HL-60 (cell line): ENCODE measurements around the gene CCM2.

Experiments
- DNase-seq, 2 experiments: peaks; one replicate each; pipeline ENCODE4 v3.0.0-alpha.2; 2010 to 2020; ENCODE audit warnings: low read depth in 1 of 2, low spot score in 1 of 2
- H3K27ac ChIP-seq: fragments of 250-450 bp; sonication (Bioruptor Pico); replicated peaks from 2 replicates; pipeline ENCODE4 v1.5.1; 2020; ENCODE audit warnings: mild to moderate bottlenecking, moderate library complexity
- H3K27me3 ChIP-seq: fragments of 250-450 bp; sonication (Bioruptor Pico); 2 replicates; pipeline ENCODE4 v1.5.1; 2021; ENCODE audit warnings: mild to moderate bottlenecking, moderate library complexity; ENCODE audit not compliant: insufficient read depth, poor library complexity, severe bottlenecking
- H3K4me3 ChIP-seq: replicated peaks from 2 replicates; pipeline ENCODE4 v1.5.1; 2011; ENCODE audit warnings: mild to moderate bottlenecking, control low read depth, low read length; ENCODE audit not compliant: insufficient read depth
- GABPA ChIP-seq: IDR thresholded peaks from 2 replicates; pipeline ENCODE4 v1.6.1; 2012; ENCODE audit warnings: low read depth
- POLR2AphosphoS5 ChIP-seq: IDR thresholded peaks from 2 replicates; pipeline ENCODE4 v1.6.1; 2012; ENCODE audit warnings: low read depth
- SPI1 ChIP-seq: IDR thresholded peaks from 2 replicates; pipeline ENCODE4 v1.6.1; 2012; ENCODE audit warnings: low read depth, mild to moderate bottlenecking, borderline replicate concordance
- TF ChIP-seq, protein P1 (sequence below): IDR thresholded peaks from one replicate; pipeline ENCODE4 v1.5.1; 2011; ENCODE audit warnings: low read length, control low read depth, inconsistent platforms; ENCODE audit not compliant: insufficient read depth
- TF ChIP-seq, protein P2 (sequence below): IDR thresholded peaks from 2 replicates; pipeline ENCODE4 v1.6.1; 2012; ENCODE audit warnings: low read depth; ENCODE audit not compliant: insufficient replicate concordance

CCM2 gene

DNA sequence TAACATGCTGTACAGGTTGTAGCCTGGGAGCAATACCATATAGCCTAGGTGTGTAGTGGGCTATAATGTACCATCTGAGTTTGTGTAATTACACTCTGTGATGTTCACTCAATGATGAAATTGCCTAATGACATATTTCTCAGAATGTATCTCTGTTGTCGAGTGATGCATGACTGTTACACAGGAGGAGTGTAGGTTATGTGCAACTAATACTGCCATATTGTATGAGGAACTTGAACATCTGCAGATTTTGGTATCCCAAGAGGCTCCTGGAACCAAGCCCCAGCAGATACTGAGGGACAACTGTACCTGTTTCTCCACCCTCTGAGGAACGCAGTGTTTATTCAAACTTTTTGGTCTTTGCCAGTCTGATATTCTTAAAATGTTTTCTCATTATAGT lies 50.2 kb downstream of the CCM2 start:
- no peak overlapping the region for H3K27ac ChIP-seq
- TF ChIP-seq GABPA = no peak
- no peak for TF ChIP-seq POLR2AphosphoS5
- TF ChIP-seq, protein P1, sequence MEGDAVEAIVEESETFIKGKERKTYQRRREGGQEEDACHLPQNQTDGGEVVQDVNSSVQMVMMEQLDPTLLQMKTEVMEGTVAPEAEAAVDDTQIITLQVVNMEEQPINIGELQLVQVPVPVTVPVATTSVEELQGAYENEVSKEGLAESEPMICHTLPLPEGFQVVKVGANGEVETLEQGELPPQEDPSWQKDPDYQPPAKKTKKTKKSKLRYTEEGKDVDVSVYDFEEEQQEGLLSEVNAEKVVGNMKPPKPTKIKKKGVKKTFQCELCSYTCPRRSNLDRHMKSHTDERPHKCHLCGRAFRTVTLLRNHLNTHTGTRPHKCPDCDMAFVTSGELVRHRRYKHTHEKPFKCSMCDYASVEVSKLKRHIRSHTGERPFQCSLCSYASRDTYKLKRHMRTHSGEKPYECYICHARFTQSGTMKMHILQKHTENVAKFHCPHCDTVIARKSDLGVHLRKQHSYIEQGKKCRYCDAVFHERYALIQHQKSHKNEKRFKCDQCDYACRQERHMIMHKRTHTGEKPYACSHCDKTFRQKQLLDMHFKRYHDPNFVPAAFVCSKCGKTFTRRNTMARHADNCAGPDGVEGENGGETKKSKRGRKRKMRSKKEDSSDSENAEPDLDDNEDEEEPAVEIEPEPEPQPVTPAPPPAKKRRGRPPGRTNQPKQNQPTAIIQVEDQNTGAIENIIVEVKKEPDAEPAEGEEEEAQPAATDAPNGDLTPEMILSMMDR = no peak
- TF ChIP-seq, protein P2, sequence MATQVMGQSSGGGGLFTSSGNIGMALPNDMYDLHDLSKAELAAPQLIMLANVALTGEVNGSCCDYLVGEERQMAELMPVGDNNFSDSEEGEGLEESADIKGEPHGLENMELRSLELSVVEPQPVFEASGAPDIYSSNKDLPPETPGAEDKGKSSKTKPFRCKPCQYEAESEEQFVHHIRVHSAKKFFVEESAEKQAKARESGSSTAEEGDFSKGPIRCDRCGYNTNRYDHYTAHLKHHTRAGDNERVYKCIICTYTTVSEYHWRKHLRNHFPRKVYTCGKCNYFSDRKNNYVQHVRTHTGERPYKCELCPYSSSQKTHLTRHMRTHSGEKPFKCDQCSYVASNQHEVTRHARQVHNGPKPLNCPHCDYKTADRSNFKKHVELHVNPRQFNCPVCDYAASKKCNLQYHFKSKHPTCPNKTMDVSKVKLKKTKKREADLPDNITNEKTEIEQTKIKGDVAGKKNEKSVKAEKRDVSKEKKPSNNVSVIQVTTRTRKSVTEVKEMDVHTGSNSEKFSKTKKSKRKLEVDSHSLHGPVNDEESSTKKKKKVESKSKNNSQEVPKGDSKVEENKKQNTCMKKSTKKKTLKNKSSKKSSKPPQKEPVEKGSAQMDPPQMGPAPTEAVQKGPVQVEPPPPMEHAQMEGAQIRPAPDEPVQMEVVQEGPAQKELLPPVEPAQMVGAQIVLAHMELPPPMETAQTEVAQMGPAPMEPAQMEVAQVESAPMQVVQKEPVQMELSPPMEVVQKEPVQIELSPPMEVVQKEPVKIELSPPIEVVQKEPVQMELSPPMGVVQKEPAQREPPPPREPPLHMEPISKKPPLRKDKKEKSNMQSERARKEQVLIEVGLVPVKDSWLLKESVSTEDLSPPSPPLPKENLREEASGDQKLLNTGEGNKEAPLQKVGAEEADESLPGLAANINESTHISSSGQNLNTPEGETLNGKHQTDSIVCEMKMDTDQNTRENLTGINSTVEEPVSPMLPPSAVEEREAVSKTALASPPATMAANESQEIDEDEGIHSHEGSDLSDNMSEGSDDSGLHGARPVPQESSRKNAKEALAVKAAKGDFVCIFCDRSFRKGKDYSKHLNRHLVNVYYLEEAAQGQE = no peak
- no peak for TF ChIP-seq SPI1
- no peaks in the 10 kb centered on the region for H3K27me3 ChIP-seq
- no peak for DNase-seq
- H3K4me3 ChIP-seq = no peak overlapping the region

DNA sequence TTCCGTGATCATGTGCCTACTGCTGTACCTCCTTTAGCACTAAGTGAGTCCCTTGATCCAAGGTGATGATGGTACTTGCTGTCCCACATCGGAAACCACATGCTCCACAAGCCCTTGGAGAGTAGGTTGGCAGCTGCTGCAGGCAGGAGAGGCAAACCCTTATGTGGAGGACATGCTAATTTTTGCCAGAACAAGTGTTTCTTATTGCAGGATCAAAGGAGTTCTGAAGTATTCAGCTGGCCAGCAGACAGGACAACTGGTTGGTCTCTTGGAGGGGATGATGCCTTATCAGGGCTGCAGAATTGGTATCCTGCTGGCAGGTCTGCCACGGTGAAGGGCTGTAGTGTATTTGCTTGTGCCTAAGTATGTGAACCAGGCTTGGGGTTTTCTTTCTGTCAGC lies 52.0 kb downstream of the CCM2 start:
- DNase-seq = no peak
- TF ChIP-seq SPI1 = no peak
- TF ChIP-seq GABPA = no peak
- no peak for TF ChIP-seq POLR2AphosphoS5
- TF ChIP-seq, protein P2 = no peak
- TF ChIP-seq, protein P1 = no peak
- Histone ChIP-seq H3K27ac (no peak overlapping the region), H3K4me3 (no peak overlapping the region), H3K27me3 (no peaks in the 10 kb centered on the region)

DNA sequence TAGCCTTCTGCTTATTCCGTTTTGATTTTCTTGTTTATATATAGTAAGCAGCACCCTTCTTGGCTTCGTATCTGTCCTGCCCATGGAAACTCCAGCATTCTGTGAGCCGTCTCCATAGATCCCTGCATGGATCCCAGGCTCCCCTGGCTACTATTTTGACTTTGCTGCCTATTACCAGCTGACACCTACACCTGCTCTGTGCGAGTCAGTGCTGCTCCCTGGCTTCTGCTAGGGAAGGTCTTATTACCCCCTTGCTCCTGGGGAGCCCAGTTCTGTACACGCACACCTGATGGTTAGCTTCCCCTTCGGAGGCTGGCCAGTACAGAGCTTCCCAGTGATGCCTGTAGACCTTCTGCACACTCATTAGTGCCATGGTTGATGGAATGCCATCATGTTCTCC lies 53.4 kb downstream of the CCM2 start:
- TF ChIP-seq SPI1 (no peak), POLR2AphosphoS5 (no peak)
- TF ChIP-seq, protein P1 = no peak
- TF ChIP-seq, protein P2 = no peak
- no peak for DNase-seq
- H3K27ac ChIP-seq = no peak overlapping the region
- no peak overlapping the region for H3K4me3 ChIP-seq
- no peaks in the 10 kb centered on the region for H3K27me3 ChIP-seq
